NCI-H82 treated with DMSO at 0.1 percent for 48 hours (cell line): ENCODE results near the gene KRT81.
A peak's percentile ranks its signal among the peaks of the same experiment; 100 is the strongest.
"Not testable (repeated sequence)": the region's sequence is repeated elsewhere in the genome, so short reads cannot be mapped to it uniquely, and the experiment has no call there.

Experiments used
- DNase-seq: peaks from one replicate; lab custom pipeline; 2025; ENCODE audit not compliant: unreplicated experiment; lab: John Stamatoyannopoulos, UW

KRT81 gene

GRCh38 chr12:52278575-52279421 is 12.5 kb downstream of the KRT81 start:
- DNase-seq = peak; percentile 6

GRCh38 chr12:52277486-52278245 is 13.7 kb downstream of the KRT81 start:
- DNase-seq = no peak

- DNase-seq = no peak
Measured at GRCh38 chr12:52275686-52276085, 15.6 kb downstream of the KRT81 start.

- DNase-seq = no peak
Measured at GRCh38 chr12:52274521-52275120, 16.7 kb downstream of the KRT81 start, which contains the start of gene KRT86. Gene KRT86 (plus strand): TSS chr12:52274645. CDS start chr12:52301917, 27,272 bp downstream.

GRCh38 chr12:52271158-52271557 is 20.2 kb downstream of the KRT81 start:
- no peak for DNase-seq

GRCh38 chr12:52270541-52271070 is 20.7 kb downstream of the KRT81 start:
- DNase-seq = no peak

- DNase-seq = no peak
Measured at GRCh38 chr12:52268212-52268611, 23.1 kb downstream of the KRT81 start.

- no peak for DNase-seq
Measured at GRCh38 chr12:52267699-52268098, 23.6 kb downstream of the KRT81 start.

- DNase-seq = no peak
Measured at GRCh38 chr12:52267266-52267665, 24.1 kb downstream of the KRT81 start.

GRCh38 chr12:52266514-52266913 is 24.8 kb downstream of the KRT81 start:
- no peak for DNase-seq

GRCh38 chr12:52264435-52264825 is 26.9 kb downstream of the KRT81 start:
- no peak for DNase-seq

- no peak for DNase-seq
Measured at GRCh38 chr12:52263761-52264434, 27.4 kb downstream of the KRT81 start.

- no peak for DNase-seq
Measured at GRCh38 chr12:52262286-52262685, 29.0 kb downstream of the KRT81 start.

- DNase-seq = no peak
Measured at GRCh38 chr12:52261208-52261484, 30.2 kb downstream of the KRT81 start.

- no peak for DNase-seq
Measured at GRCh38 chr12:52260361-52261207, 30.8 kb downstream of the KRT81 start.

GRCh38 chr12:52259657-52260243 is 31.6 kb downstream of the KRT81 start:
- DNase-seq = no peak

- no peak for DNase-seq
Measured at GRCh38 chr12:52258335-52258901, 32.9 kb downstream of the KRT81 start.

GRCh38 chr12:52257922-52258321 is 33.4 kb downstream of the KRT81 start:
- not testable (repeated sequence) for DNase-seq

- DNase-seq = no peak
Measured at GRCh38 chr12:52257074-52257551, 34.2 kb downstream of the KRT81 start.
